ENCODE data around the gene TFF1.

DNA sequence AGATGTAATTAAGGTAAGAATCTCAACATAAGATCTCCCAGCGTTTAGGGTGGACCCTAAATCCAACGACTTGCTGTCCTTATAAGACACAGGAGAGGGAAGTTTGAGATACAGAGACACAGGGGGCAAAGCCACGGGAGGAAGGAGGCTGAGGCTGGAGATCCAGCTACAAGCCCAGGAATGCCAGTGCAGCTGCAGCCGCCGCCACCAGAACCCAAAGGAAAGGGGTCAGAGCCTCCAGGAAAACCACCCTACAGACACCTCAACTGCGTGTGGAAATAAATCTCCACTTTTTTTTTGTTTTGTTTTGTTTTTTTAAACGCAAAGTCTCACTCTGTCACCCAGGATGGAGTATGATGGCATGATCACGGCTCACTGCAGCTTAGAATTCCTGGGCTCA is 12.1 kb upstream of the TFF1 start:
- TF ChIP-seq, protein P1, sequence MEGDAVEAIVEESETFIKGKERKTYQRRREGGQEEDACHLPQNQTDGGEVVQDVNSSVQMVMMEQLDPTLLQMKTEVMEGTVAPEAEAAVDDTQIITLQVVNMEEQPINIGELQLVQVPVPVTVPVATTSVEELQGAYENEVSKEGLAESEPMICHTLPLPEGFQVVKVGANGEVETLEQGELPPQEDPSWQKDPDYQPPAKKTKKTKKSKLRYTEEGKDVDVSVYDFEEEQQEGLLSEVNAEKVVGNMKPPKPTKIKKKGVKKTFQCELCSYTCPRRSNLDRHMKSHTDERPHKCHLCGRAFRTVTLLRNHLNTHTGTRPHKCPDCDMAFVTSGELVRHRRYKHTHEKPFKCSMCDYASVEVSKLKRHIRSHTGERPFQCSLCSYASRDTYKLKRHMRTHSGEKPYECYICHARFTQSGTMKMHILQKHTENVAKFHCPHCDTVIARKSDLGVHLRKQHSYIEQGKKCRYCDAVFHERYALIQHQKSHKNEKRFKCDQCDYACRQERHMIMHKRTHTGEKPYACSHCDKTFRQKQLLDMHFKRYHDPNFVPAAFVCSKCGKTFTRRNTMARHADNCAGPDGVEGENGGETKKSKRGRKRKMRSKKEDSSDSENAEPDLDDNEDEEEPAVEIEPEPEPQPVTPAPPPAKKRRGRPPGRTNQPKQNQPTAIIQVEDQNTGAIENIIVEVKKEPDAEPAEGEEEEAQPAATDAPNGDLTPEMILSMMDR (IDR thresholded peaks at IDR 0.05) = no peak
- TF ChIP-seq POLR2A (IDR thresholded peaks at IDR 0.05) = no peak

Data from body of pancreas (tissue), 4 donors.